NT2/D1 (cell line): ENCODE measurements around the gene RAP1GAP2.

Experiments
- SUZ12 ChIP-seq: IDR thresholded peaks from 2 replicates; pipeline ENCODE4 v1.6.1; 2011; ENCODE audit not compliant: insufficient read length, insufficient read depth; ENCODE audit errors: extremely low read depth
- YY1 ChIP-seq: IDR thresholded peaks from 2 replicates; pipeline ENCODE4 v1.6.1; 2011; ENCODE audit not compliant: insufficient read length, insufficient read depth
- ZNF274 ChIP-seq: IDR thresholded peaks from 2 replicates; pipeline ENCODE4 v1.6.1; 2011; ENCODE audit warnings: mild to moderate bottlenecking, low read depth, low read length

GRCh38 chr17:3029213-3029913 lies 233.1 kb downstream of the RAP1GAP2 start:
- no peak for TF ChIP-seq ZNF274
- no peak for TF ChIP-seq SUZ12
- no peak for TF ChIP-seq YY1
